Astrocyte (in vitro differentiated cells and primary cell): ENCODE results near the gene FAM228A. TPM values are rescaled to one million over a fixed set of nuclear protein-coding genes. Genes with fewer than 3 reads are reported as not detected.

Experiments
- DNase-seq: peaks from one replicate; pipeline ENCODE4 v3.0.0-alpha.2; 2010; ENCODE audit warnings: low read depth
- FAIRE-seq: peaks from 2 replicates; lab custom pipeline; 2011; peaks lifted over from hg19 to GRCh38; lab: Jason Lieb, UNC
- H2AFZ ChIP-seq: 2 replicates; pipeline ENCODE4 v1.6.0; 2012; ENCODE audit warnings: low read depth, low read length, inconsistent platforms
- H3K27ac ChIP-seq: 2 replicates; pipeline ENCODE4 v1.5.1; 2011; ENCODE audit warnings: low read depth, low read length, inconsistent platforms
- H3K27me3 ChIP-seq: 2 replicates; pipeline ENCODE4 v1.6.0; 2011; ENCODE audit warnings: low read length, inconsistent platforms; ENCODE audit not compliant: insufficient read depth
- H3K36me3 ChIP-seq: 2 replicates; pipeline ENCODE4 v1.5.1; 2011; ENCODE audit warnings: low read length, inconsistent platforms; ENCODE audit not compliant: insufficient read depth
- H3K4me1 ChIP-seq: 2 replicates; pipeline ENCODE4 v1.5.1; 2011; ENCODE audit warnings: low read length, inconsistent platforms; ENCODE audit not compliant: insufficient read depth
- H3K4me2 ChIP-seq: 2 replicates; pipeline ENCODE4 v1.6.0; 2012; ENCODE audit warnings: low read length, inconsistent platforms
- H3K4me3 ChIP-seq: 2 replicates; pipeline ENCODE4 v1.5.1; 2011; ENCODE audit warnings: low read depth, mild to moderate bottlenecking, low read length, inconsistent platforms; ENCODE audit not compliant: insufficient read depth
- H3K79me2 ChIP-seq: 2 replicates; pipeline ENCODE4 v1.6.0; 2012; ENCODE audit warnings: mild to moderate bottlenecking, low read length, inconsistent platforms; ENCODE audit not compliant: insufficient read depth
- H3K9ac ChIP-seq: 2 replicates; pipeline ENCODE4 v1.6.0; 2012; ENCODE audit warnings: mild to moderate bottlenecking, low read length, inconsistent platforms
- H3K9me3 ChIP-seq: 2 replicates; pipeline ENCODE4 v1.5.1; 2012; ENCODE audit warnings: low read depth, mild to moderate bottlenecking, low read length, inconsistent platforms; ENCODE audit not compliant: insufficient read depth
- H4K20me1 ChIP-seq: 2 replicates; pipeline ENCODE4 v1.6.0; 2012; ENCODE audit warnings: low read length, inconsistent platforms; ENCODE audit not compliant: insufficient read depth
- H3K27ac Mint-ChIP-seq: one replicate; pipeline ENCODE4 v1.8.0; 2021; ENCODE audit warnings: mild to moderate bottlenecking, mixed read lengths; ENCODE audit not compliant: unreplicated experiment
- H3K27me3 Mint-ChIP-seq: one replicate; pipeline ENCODE4 v1.8.0; 2021; ENCODE audit warnings: low read depth, mixed read lengths; ENCODE audit not compliant: unreplicated experiment
- H3K36me3 Mint-ChIP-seq: one replicate; pipeline ENCODE4 v1.8.0; 2021; ENCODE audit warnings: low read depth, mixed read lengths; ENCODE audit not compliant: unreplicated experiment
- H3K4me1 Mint-ChIP-seq: one replicate; pipeline ENCODE4 v1.8.0; 2021; ENCODE audit warnings: low read depth, mixed read lengths; ENCODE audit not compliant: unreplicated experiment
- H3K4me3 Mint-ChIP-seq: one replicate; pipeline ENCODE4 v1.8.0; 2021; ENCODE audit warnings: mild to moderate bottlenecking, moderate library complexity, mixed read lengths; ENCODE audit not compliant: unreplicated experiment
- H3K9me3 Mint-ChIP-seq: one replicate; pipeline ENCODE4 v1.8.0; 2021; ENCODE audit warnings: mild to moderate bottlenecking, mixed read lengths; ENCODE audit not compliant: unreplicated experiment
- EZH2 ChIP-seq: IDR thresholded peaks from 2 replicates; pipeline ENCODE4 v1.6.1; 2012; ENCODE audit warnings: mild to moderate bottlenecking, low read length, inconsistent platforms; ENCODE audit not compliant: insufficient read depth
- total RNA-seq: library from RNA; stranded (reverse); gene quantifications from 2 replicates; pipeline ENCODE4 v1.2.1, GENCODE V29; 2021
- TF ChIP-seq, protein P1 (sequence below): IDR thresholded peaks from 2 replicates; pipeline ENCODE4 v1.5.1; 2011; ENCODE audit warnings: low read depth, mild to moderate bottlenecking, inconsistent platforms, low read length, moderate library complexity; ENCODE audit not compliant: insufficient read depth

FAM228A gene
- total RNA-seq, 1 donor from 2014 or later = not detected

DNA sequence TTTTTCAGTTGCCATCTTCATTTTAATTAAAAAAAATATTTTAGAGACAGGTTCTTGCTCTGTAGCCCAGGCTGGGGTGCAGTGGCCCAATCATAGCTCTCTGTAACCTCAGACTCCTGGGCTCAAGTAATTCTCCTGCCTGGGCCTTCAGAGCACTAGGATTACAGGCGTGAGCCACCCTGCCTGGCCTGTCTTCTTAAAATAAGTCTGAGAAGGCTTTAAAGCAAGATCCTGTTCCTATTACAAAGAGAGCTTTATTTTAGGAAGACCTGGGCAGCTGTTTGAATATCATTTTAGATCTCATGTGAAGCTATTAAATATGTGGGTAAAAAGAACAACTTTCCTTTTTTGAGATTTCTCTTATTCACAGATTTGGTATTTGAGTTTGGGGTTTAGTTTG lies 1.5 kb downstream of the FAM228A start:
- Histone ChIP-seq H3K36me3 (no peaks in the 10 kb centered on the region), H3K4me2 (no peak overlapping the region), H3K4me1 (no peaks in the 10 kb centered on the region), H3K79me2 (no peaks in the 10 kb centered on the region), H4K20me1 (no peaks in the 10 kb centered on the region), H3K9ac (no peak overlapping the region), H3K4me3 (no peak overlapping the region), H3K27me3 (no peaks in the 10 kb centered on the region), H3K27ac (no peak overlapping the region), H3K9me3 (no peaks in the 10 kb centered on the region), H2AFZ (no peak overlapping the region)
- H3K27me3 Mint-ChIP-seq = peaks cover 6% of the 10 kb centered on the region
- H3K36me3 Mint-ChIP-seq = peaks cover 2% of the 10 kb centered on the region
- H3K9me3 Mint-ChIP-seq = peaks cover 2% of the 10 kb centered on the region
- H3K4me3 Mint-ChIP-seq = no peak overlapping the region
- FAIRE-seq (no peak), DNase-seq (no peak)
- no peak overlapping the region for H3K27ac Mint-ChIP-seq
- no peaks in the 10 kb centered on the region for H3K4me1 Mint-ChIP-seq
- TF ChIP-seq EZH2 = no peak

DNA sequence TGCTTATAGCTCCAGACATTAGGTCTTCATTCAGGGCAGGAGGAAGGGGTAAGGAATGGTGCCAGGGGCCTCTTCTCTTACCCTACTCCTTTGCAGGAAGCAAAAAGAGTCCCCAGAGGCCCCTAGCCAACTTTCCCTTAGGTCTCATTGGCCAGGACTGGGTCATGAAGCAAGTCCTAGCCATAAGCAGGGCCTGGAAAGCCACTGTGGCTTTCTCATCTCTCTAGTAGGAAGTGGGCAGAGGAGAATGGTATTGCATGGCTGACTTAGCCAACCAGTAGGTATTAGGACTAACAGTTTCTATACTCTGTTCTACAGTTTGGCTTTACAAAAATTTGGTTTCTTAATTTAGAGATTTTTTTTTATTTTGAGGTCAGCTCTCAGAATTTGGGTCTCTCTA lies 4.8 kb downstream of the FAM228A start:
- Mint-ChIP-seq H3K27me3 (peaks cover 6% of the 10 kb centered on the region), H3K4me3 (no peak overlapping the region), H3K9me3 (no peaks in the 10 kb centered on the region), H3K27ac (no peak overlapping the region), H3K4me1 (peaks cover 4% of the 10 kb centered on the region), H3K36me3 (peaks cover 2% of the 10 kb centered on the region)
- Histone ChIP-seq H3K9me3 (no peaks in the 10 kb centered on the region), H3K9ac (no peak overlapping the region), H2AFZ (no peak overlapping the region), H4K20me1 (no peaks in the 10 kb centered on the region), H3K79me2 (no peaks in the 10 kb centered on the region), H3K4me2 (no peak overlapping the region), H3K27ac (no peak overlapping the region), H3K4me1 (no peaks in the 10 kb centered on the region), H3K27me3 (no peaks in the 10 kb centered on the region), H3K36me3 (no peaks in the 10 kb centered on the region), H3K4me3 (no peak overlapping the region)
- no peak for TF ChIP-seq EZH2
- TF ChIP-seq, protein P1, sequence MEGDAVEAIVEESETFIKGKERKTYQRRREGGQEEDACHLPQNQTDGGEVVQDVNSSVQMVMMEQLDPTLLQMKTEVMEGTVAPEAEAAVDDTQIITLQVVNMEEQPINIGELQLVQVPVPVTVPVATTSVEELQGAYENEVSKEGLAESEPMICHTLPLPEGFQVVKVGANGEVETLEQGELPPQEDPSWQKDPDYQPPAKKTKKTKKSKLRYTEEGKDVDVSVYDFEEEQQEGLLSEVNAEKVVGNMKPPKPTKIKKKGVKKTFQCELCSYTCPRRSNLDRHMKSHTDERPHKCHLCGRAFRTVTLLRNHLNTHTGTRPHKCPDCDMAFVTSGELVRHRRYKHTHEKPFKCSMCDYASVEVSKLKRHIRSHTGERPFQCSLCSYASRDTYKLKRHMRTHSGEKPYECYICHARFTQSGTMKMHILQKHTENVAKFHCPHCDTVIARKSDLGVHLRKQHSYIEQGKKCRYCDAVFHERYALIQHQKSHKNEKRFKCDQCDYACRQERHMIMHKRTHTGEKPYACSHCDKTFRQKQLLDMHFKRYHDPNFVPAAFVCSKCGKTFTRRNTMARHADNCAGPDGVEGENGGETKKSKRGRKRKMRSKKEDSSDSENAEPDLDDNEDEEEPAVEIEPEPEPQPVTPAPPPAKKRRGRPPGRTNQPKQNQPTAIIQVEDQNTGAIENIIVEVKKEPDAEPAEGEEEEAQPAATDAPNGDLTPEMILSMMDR = no peak
- no peak for FAIRE-seq
- DNase-seq = no peak

DNA sequence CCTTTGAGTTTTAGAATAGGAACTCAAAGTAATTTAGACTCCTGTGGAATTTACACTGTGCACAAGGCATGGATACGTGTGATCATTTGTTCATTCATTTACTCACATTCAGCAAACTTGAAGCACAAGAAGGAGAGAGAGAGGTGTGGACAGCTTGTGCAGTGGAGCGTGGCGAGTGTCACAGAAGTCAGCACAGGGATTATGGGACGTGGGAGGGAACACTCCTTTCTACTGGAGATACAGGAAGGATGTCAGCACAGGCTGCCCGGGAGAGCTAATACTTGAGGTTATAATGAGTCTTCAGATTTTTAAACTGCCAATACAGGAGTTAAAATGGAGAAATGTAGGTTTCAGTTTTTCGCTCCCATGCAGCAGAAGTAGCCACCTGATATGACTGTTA lies 7.0 kb downstream of the FAM228A start:
- DNase-seq (no peak), FAIRE-seq (no peak)
- TF ChIP-seq, protein P1 = no peak
- no peak for TF ChIP-seq EZH2
- Mint-ChIP-seq H3K9me3 (no peaks in the 10 kb centered on the region), H3K27ac (no peak overlapping the region), H3K36me3 (no peaks in the 10 kb centered on the region), H3K4me1 (peaks cover 4% of the 10 kb centered on the region), H3K4me3 (no peak overlapping the region), H3K27me3 (peaks cover 6% of the 10 kb centered on the region)
- H3K4me3 ChIP-seq = no peak overlapping the region
- H3K79me2 ChIP-seq = no peaks in the 10 kb centered on the region
- H2AFZ ChIP-seq = no peak overlapping the region
- H3K36me3 ChIP-seq = no peaks in the 10 kb centered on the region
- no peak overlapping the region for H3K4me2 ChIP-seq
- no peak overlapping the region for H3K9ac ChIP-seq
- no peak overlapping the region for H3K27ac ChIP-seq
- H3K9me3 ChIP-seq = no peaks in the 10 kb centered on the region
- no peaks in the 10 kb centered on the region for H3K27me3 ChIP-seq
- no peaks in the 10 kb centered on the region for H4K20me1 ChIP-seq
- H3K4me1 ChIP-seq = no peaks in the 10 kb centered on the region
